ENCODE data around the gene CLSTN2. TPM values are rescaled to one million over a fixed set of nuclear protein-coding genes. Genes with fewer than 3 reads are reported as not detected.

The CLSTN2 gene
- total RNA-seq, 1 experiment from 2014 or later: 0.02 TPM

GRCh38 chr3:140403079-140403478 is 468.1 kb downstream of the CLSTN2 start:
- H3K4me2 ChIP-seq (ENCODE audit: low read length): no peak overlapping the region
- TF ChIP-seq CEBPB (IDR thresholded peaks at IDR 0.05; ENCODE audit: low read depth) (no peak), EGR1 (IDR thresholded peaks at IDR 0.05; ENCODE audit: low read depth) (no peak), REST (IDR thresholded peaks at IDR 0.05; ENCODE audit: low read depth) (no peak), TCF7L2 (IDR thresholded peaks at IDR 0.05; ENCODE audit: borderline replicate concordance, extremely low read depth, insufficient read depth, insufficient read length) (no peak), FOSL1 (IDR thresholded peaks at IDR 0.05; ENCODE audit: low read depth) (no peak), ZNF274 (IDR thresholded peaks at IDR 0.05; ENCODE audit: low read depth, low read length) (no peak), SIN3A (IDR thresholded peaks at IDR 0.05; ENCODE audit: low read depth) (no peak), POLR2A (IDR thresholded peaks at IDR 0.05; ENCODE audit: borderline replicate concordance, extremely low read depth, insufficient read depth, insufficient read length) (no peak), ZFX (IDR thresholded peaks at IDR 0.05) (no peak), SP1 (IDR thresholded peaks at IDR 0.05; ENCODE audit: low read depth) (no peak), CBX3 (IDR thresholded peaks at IDR 0.05; ENCODE audit: low read depth) (no peak), EZH2 (IDR thresholded peaks at IDR 0.05) (no peak), ATF3 (IDR thresholded peaks at IDR 0.05) (no peak), SRF (IDR thresholded peaks at IDR 0.05; ENCODE audit: low read depth) (no peak), YY1 (IDR thresholded peaks at IDR 0.05; ENCODE audit: extremely low read depth, insufficient replicate concordance, low read depth, low read length) (no peak), RAD21 (IDR thresholded peaks at IDR 0.05; ENCODE audit: low read depth) (no peak), EZH2phosphoT487 (IDR thresholded peaks at IDR 0.05; ENCODE audit: borderline replicate concordance) (no peak), JUND (IDR thresholded peaks at IDR 0.05) (no peak)
- TF ChIP-seq, protein P1, sequence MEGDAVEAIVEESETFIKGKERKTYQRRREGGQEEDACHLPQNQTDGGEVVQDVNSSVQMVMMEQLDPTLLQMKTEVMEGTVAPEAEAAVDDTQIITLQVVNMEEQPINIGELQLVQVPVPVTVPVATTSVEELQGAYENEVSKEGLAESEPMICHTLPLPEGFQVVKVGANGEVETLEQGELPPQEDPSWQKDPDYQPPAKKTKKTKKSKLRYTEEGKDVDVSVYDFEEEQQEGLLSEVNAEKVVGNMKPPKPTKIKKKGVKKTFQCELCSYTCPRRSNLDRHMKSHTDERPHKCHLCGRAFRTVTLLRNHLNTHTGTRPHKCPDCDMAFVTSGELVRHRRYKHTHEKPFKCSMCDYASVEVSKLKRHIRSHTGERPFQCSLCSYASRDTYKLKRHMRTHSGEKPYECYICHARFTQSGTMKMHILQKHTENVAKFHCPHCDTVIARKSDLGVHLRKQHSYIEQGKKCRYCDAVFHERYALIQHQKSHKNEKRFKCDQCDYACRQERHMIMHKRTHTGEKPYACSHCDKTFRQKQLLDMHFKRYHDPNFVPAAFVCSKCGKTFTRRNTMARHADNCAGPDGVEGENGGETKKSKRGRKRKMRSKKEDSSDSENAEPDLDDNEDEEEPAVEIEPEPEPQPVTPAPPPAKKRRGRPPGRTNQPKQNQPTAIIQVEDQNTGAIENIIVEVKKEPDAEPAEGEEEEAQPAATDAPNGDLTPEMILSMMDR (IDR thresholded peaks at IDR 0.05 in 2 of 3, conservative IDR thresholded peaks at IDR 0.05 in 1 of 3; ENCODE audit: borderline replicate concordance in 1 of 3, insufficient read depth in 1 of 3, low read depth in 2 of 3, low read length in 2 of 3): no peak
- TF ChIP-seq, protein P2, sequence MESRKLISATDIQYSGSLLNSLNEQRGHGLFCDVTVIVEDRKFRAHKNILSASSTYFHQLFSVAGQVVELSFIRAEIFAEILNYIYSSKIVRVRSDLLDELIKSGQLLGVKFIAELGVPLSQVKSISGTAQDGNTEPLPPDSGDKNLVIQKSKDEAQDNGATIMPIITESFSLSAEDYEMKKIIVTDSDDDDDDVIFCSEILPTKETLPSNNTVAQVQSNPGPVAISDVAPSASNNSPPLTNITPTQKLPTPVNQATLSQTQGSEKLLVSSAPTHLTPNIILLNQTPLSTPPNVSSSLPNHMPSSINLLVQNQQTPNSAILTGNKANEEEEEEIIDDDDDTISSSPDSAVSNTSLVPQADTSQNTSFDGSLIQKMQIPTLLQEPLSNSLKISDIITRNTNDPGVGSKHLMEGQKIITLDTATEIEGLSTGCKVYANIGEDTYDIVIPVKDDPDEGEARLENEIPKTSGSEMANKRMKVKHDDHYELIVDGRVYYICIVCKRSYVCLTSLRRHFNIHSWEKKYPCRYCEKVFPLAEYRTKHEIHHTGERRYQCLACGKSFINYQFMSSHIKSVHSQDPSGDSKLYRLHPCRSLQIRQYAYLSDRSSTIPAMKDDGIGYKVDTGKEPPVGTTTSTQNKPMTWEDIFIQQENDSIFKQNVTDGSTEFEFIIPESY (IDR thresholded peaks at IDR 0.05; ENCODE audit: extremely low read depth, insufficient replicate concordance, low read length): no peak
- ChIA-PET POLR2A (no interaction called here), CTCF (no interaction called here), RAD21 (ENCODE audit: low non-redundant PET in 1 of 2, low total read pairs in 2 of 2, uncharacterized antibody in 2 of 2, unreplicated experiment in 2 of 2) (no interaction called here)
- no peak for DNase-seq (ENCODE audit: low read depth, low spot score)
- no TSS peak for BruUV-seq (replicated peaks)
- H3K4me1 ChIP-seq (ENCODE audit: control insufficient read depth in 1 of 2, insufficient read depth in 2 of 2, low read length in 2 of 2): no peaks in the 10 kb centered on the region
- H3K9ac ChIP-seq (ENCODE audit: low read length): no peak overlapping the region
- no peak overlapping the region for H3K27ac ChIP-seq (ENCODE audit: low read depth, low read length)
- intact Hi-C loops (cut with micrococcal nuclease): no loop called here
- no peaks in the 10 kb centered on the region for H4K20me1 ChIP-seq (ENCODE audit: insufficient read depth)
- no peak overlapping the region for H3K4me3 ChIP-seq (replicated peaks in 1 of 2; ENCODE audit: low read depth in 1 of 2, low read length in 2 of 2)
- no peaks in the 10 kb centered on the region for H3K36me3 ChIP-seq (ENCODE audit: control insufficient read depth in 1 of 2, insufficient read depth in 2 of 2, low read length in 2 of 2)
- no peak overlapping the region for H2AFZ ChIP-seq (ENCODE audit: low read depth, low read length, poor library complexity, severe bottlenecking)
- peaks cover 12% of the 10 kb centered on the region for H3K27me3 ChIP-seq (ENCODE audit: insufficient read depth, low read length)
- H3K79me2 ChIP-seq (ENCODE audit: insufficient read depth, low read length): no peaks in the 10 kb centered on the region
- ATAC-seq: no peak
- H3K9me2 ChIP-seq (ENCODE audit: insufficient read depth): no peaks in the 10 kb centered on the region
- H3K9me3 ChIP-seq (ENCODE audit: control insufficient read depth in 1 of 2, insufficient read depth in 1 of 2, low read depth in 1 of 2, low read length in 2 of 2): no peaks in the 10 kb centered on the region

Data from HCT116 (cell line).